Keratinocyte (primary cell): Measurements from ENCODE around the gene LRBA. TPM values are rescaled to one million over a fixed set of nuclear protein-coding genes. Genes with fewer than 3 reads are reported as not detected.

Source experiments
- DNase-seq: peaks from one replicate; pipeline ENCODE4 v3.0.0-alpha.2; 2011; ENCODE audit warnings: low read depth, missing footprints, low spot score
- FAIRE-seq: peaks from 2 replicates; lab custom pipeline; 2011; peaks lifted over from hg19 to GRCh38; lab: Jason Lieb, UNC
- H2AFZ ChIP-seq: 2 replicates; pipeline ENCODE4 v1.6.0; 2012; ENCODE audit warnings: low read length, control low read depth, inconsistent platforms; ENCODE audit not compliant: control insufficient read depth
- H3K27ac ChIP-seq: 2 replicates; pipeline ENCODE4 v1.5.1; 2011; ENCODE audit warnings: low read length; ENCODE audit not compliant: control insufficient read depth, insufficient read depth
- H3K27me3 ChIP-seq: 3 replicates; pipeline ENCODE4 v1.6.0; 2011; ENCODE audit warnings: low read length; ENCODE audit not compliant: control insufficient read depth, insufficient read depth; ENCODE audit errors: extremely low read depth
- H3K36me3 ChIP-seq, 2 experiments: 2 replicates in 1 of 2; 3 replicates in 1 of 2; pipeline ENCODE4 v1.5.1; 2011; ENCODE audit warnings: low read length in 2 of 2, mild to moderate bottlenecking in 1 of 2; ENCODE audit not compliant: control insufficient read depth in 2 of 2, insufficient read depth in 2 of 2; ENCODE audit errors: extremely low read depth in 1 of 2
- H3K4me1 ChIP-seq: 3 replicates; pipeline ENCODE4 v1.5.1; 2011; ENCODE audit warnings: low read length; ENCODE audit not compliant: control insufficient read depth, insufficient read depth; ENCODE audit errors: extremely low read depth
- H3K4me2 ChIP-seq: 3 replicates; pipeline ENCODE4 v1.6.0; 2011; ENCODE audit warnings: low read depth, low read length; ENCODE audit not compliant: control insufficient read depth, insufficient read depth; ENCODE audit errors: extremely low read depth
- H3K4me3 ChIP-seq, 3 experiments: fragments of 200-600 bp in 1 of 3; sonication (generic) in 1 of 3; 2 replicates in 2 of 3; 3 replicates in 1 of 3; pipeline ENCODE4 v1.5.1; 2011 to 2016; ENCODE audit warnings: low read length in 3 of 3, mild to moderate bottlenecking in 3 of 3, control low read depth in 2 of 3, inconsistent platforms in 1 of 3, low read depth in 1 of 3, mixed read lengths in 1 of 3, mixed run types in 1 of 3, moderate library complexity in 1 of 3; ENCODE audit not compliant: control insufficient read depth in 2 of 3, insufficient read depth in 2 of 3; ENCODE audit errors: extremely low read depth in 1 of 3
- H3K79me2 ChIP-seq: 2 replicates; pipeline ENCODE4 v1.6.0; 2012; ENCODE audit warnings: low read length; ENCODE audit not compliant: control insufficient read depth, insufficient read depth
- H3K9ac ChIP-seq: 3 replicates; pipeline ENCODE4 v1.6.0; 2011; ENCODE audit warnings: low read length; ENCODE audit not compliant: control insufficient read depth, insufficient read depth; ENCODE audit errors: extremely low read depth
- H3K9me1 ChIP-seq: 3 replicates; pipeline ENCODE4 v1.6.0; 2011; ENCODE audit warnings: low read length; ENCODE audit not compliant: control insufficient read depth, insufficient read depth; ENCODE audit errors: extremely low read depth
- H3K9me3 ChIP-seq: 2 replicates; pipeline ENCODE4 v1.5.1; 2012; ENCODE audit warnings: low read depth, low read length; ENCODE audit not compliant: control insufficient read depth
- H4K20me1 ChIP-seq: 3 replicates; pipeline ENCODE4 v1.6.0; 2011; ENCODE audit warnings: low read length; ENCODE audit not compliant: control insufficient read depth, insufficient read depth; ENCODE audit errors: extremely low read depth
- EZH2 ChIP-seq: IDR thresholded peaks from one replicate; pipeline ENCODE4 v1.6.1; 2012; ENCODE audit warnings: inconsistent platforms, mild to moderate bottlenecking, low read length, moderate library complexity
- dilution Hi-C: fragments of 300-500 bp; cut with MboI; formaldehyde crosslinking; loops from one replicate; pipeline ENCODE4 v1.7.0; 2020; ENCODE audit warnings: low sequenced_read_pairs; ENCODE audit not compliant: extremely low pct_ligation_motif_present
- polyA plus RNA-seq, 5 experiments: library from polyadenylated mRNA; depleted of rRNA in 3 of 5; stranded (reverse) in 3 of 5; stranded (forward) in 1 of 5; unstranded in 1 of 5; fragments of >200 nt; gene quantifications; 1 replicate in 1 of 5; 2 replicates in 3 of 5; 3 replicates in 1 of 5; pipeline versions ENCODE4 v1.2.1 to v1.2.3, GENCODE V29; 2011 to 2012; ENCODE audit warnings: missing spikeins in 2 of 5, low read depth in 1 of 5, low replicate concordance in 1 of 5
- TF ChIP-seq, protein P1 (sequence below), 3 experiments: IDR thresholded peaks in 1 of 3; conservative IDR thresholded peaks in 1 of 3; optimal IDR thresholded peaks in 1 of 3; 2 replicates in 2 of 3; 3 replicates in 1 of 3; pipeline versions ENCODE3 to v1.5.1; 2011; ENCODE audit warnings: low read length in 3 of 3, mild to moderate bottlenecking in 3 of 3, moderate library complexity in 2 of 3, control low read depth in 1 of 3, inconsistent platforms in 1 of 3; ENCODE audit not compliant: insufficient read depth in 2 of 3; ENCODE audit errors: extremely low read depth in 1 of 3

LRBA gene
- polyA plus RNA-seq, 1 donor (not counting 4 experiments of a cell fraction or from before 2014, with no cell fraction given), result 35.6 TPM

- Histone ChIP-seq H3K27ac (no peak overlapping the region), H3K27me3 (no peaks in the 10 kb centered on the region), H3K36me3 (no peaks in the 10 kb centered on the region), H4K20me1 (no peaks in the 10 kb centered on the region), H3K79me2 (no peaks in the 10 kb centered on the region), H2AFZ (peak overlapping the region; percentile 33), H3K4me3 (no peak overlapping the region), H3K9ac (no peak overlapping the region), H3K4me1 (peaks cover 11% of the 10 kb centered on the region), H3K4me2 (peak overlapping the region; percentile 27), H3K9me3 (no peaks in the 10 kb centered on the region), H3K9me1 (no peaks in the 10 kb centered on the region)
- FAIRE-seq (no peak), DNase-seq (no peak)
- dilution Hi-C loops, result no loop called here
- TF ChIP-seq EZH2, result no peak
- TF ChIP-seq, protein P1, sequence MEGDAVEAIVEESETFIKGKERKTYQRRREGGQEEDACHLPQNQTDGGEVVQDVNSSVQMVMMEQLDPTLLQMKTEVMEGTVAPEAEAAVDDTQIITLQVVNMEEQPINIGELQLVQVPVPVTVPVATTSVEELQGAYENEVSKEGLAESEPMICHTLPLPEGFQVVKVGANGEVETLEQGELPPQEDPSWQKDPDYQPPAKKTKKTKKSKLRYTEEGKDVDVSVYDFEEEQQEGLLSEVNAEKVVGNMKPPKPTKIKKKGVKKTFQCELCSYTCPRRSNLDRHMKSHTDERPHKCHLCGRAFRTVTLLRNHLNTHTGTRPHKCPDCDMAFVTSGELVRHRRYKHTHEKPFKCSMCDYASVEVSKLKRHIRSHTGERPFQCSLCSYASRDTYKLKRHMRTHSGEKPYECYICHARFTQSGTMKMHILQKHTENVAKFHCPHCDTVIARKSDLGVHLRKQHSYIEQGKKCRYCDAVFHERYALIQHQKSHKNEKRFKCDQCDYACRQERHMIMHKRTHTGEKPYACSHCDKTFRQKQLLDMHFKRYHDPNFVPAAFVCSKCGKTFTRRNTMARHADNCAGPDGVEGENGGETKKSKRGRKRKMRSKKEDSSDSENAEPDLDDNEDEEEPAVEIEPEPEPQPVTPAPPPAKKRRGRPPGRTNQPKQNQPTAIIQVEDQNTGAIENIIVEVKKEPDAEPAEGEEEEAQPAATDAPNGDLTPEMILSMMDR (optimal IDR thresholded peaks at IDR 0.05 in 1 of 3, IDR thresholded peaks at IDR 0.05 in 1 of 3, conservative IDR thresholded peaks at IDR 0.05 in 1 of 3; ENCODE audit: extremely low read depth in 1 of 3, insufficient read depth in 2 of 3, low read length in 3 of 3), result no peak
Measured at GRCh38 chr4:150342945-150343344, 672.1 kb downstream of the LRBA start.

DNA sequence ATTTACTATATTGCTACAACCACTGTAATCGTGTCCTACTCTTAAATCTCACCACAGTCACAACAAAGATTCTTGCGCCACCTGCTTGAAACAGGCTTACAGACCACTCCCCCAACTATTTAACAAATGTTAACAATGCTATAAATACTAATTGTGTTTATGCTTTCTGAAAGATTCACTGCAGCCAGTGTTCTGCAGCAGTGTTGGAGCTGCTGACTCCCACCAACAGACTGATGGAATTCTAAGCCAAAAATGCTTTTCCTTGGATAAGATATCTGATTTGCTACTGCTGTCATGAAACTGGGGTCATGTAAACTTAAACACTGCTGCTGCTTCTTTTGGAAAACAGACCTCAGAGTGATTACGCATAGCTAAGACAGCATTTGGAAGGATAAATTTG is 677.4 kb downstream of the LRBA start:
- no peak overlapping the region for H3K27ac ChIP-seq
- DNase-seq, result no peak
- no peaks in the 10 kb centered on the region for H3K27me3 ChIP-seq
- no peak overlapping the region for H3K9ac ChIP-seq
- H3K4me3 ChIP-seq, result no peak overlapping the region
- H4K20me1 ChIP-seq, result no peaks in the 10 kb centered on the region
- TF ChIP-seq, protein P1 (optimal IDR thresholded peaks at IDR 0.05 in 1 of 3, IDR thresholded peaks at IDR 0.05 in 1 of 3, conservative IDR thresholded peaks at IDR 0.05 in 1 of 3; ENCODE audit: extremely low read depth in 1 of 3, insufficient read depth in 2 of 3, low read length in 3 of 3), result no peak
- TF ChIP-seq EZH2, result no peak
- H3K9me3 ChIP-seq, result no peaks in the 10 kb centered on the region
- no peaks in the 10 kb centered on the region for H3K9me1 ChIP-seq
- H3K79me2 ChIP-seq, result no peaks in the 10 kb centered on the region
- no peak overlapping the region for H3K4me2 ChIP-seq
- H2AFZ ChIP-seq, result no peak overlapping the region
- H3K4me1 ChIP-seq, result peaks cover under 1% of the 10 kb centered on the region
- dilution Hi-C loops, result no loop called here
- no peaks in the 10 kb centered on the region for H3K36me3 ChIP-seq
- no peak for FAIRE-seq
